SHP77 (cell line): ENCODE results near the gene HPRT1.
"Not testable (repeated sequence)": the region's sequence is repeated elsewhere in the genome, so short reads cannot be mapped to it uniquely, and the experiment has no call there.

Experiments
- DNase-seq, 2 experiments: peaks; one replicate each; lab custom pipeline; 2025; lab: John Stamatoyannopoulos, UW

HPRT1 gene

GRCh38 chrX:134460005-134460861, at the start of gene HPRT1:
Gene HPRT1 (plus strand): TSS chrX:134460165. CDS start chrX:134460312, 147 bp downstream.
- peak in 1 of 2 experiments; percentile 65 for DNase-seq

GRCh38 chrX:134416087-134416486, 43.9 kb upstream of the HPRT1 start:
- DNase-seq, result no peak

GRCh38 chrX:134418317-134419113, 41.5 kb upstream of the HPRT1 start:
- no peak for DNase-seq

GRCh38 chrX:134419784-134420183, 40.2 kb upstream of the HPRT1 start:
- no peak for DNase-seq

- DNase-seq, result peak in 1 of 2 experiments; percentile 0
These were observed 36.4 kb upstream of the HPRT1 start for GRCh38 chrX:134423606-134424005.

GRCh38 chrX:134426281-134426680, 33.7 kb upstream of the HPRT1 start:
- DNase-seq, result no peak

- no peak for DNase-seq
These were observed 28.1 kb upstream of the HPRT1 start for GRCh38 chrX:134431894-134432293.

GRCh38 chrX:134435894-134436293, 24.1 kb upstream of the HPRT1 start:
- DNase-seq, result no peak

GRCh38 chrX:134443020-134443419, 16.9 kb upstream of the HPRT1 start:
- no peak for DNase-seq

- DNase-seq, result no peak
These were observed 16.5 kb upstream of the HPRT1 start for GRCh38 chrX:134443461-134443860.

- no peak for DNase-seq
These were observed 15.3 kb upstream of the HPRT1 start for GRCh38 chrX:134444681-134445080.

GRCh38 chrX:134452596-134452995, 7.4 kb upstream of the HPRT1 start:
- DNase-seq, result no peak

GRCh38 chrX:134453631-134454030, 6.3 kb upstream of the HPRT1 start:
- DNase-seq, result no peak

- no peak for DNase-seq
These were observed 5.5 kb upstream of the HPRT1 start for GRCh38 chrX:134454506-134454905.

- no peak for DNase-seq
These were observed 2.3 kb upstream of the HPRT1 start for GRCh38 chrX:134457708-134458107.

GRCh38 chrX:134459683-134460004, 321 bp upstream of the HPRT1 start:
- peak; percentile 17 to 32 for DNase-seq

- no peak for DNase-seq
These were observed 876 bp downstream of the HPRT1 start for GRCh38 chrX:134460862-134461220.

GRCh38 chrX:134461437-134461836, 1.5 kb downstream of the HPRT1 start:
- no peak for DNase-seq

- DNase-seq, result no peak
These were observed 3.0 kb downstream of the HPRT1 start for GRCh38 chrX:134462927-134463326.

- not testable (repeated sequence) for DNase-seq
These were observed 4.5 kb downstream of the HPRT1 start for GRCh38 chrX:134464453-134464852.

- DNase-seq, result no peak
These were observed 9.5 kb downstream of the HPRT1 start for GRCh38 chrX:134469486-134469885.

GRCh38 chrX:134470013-134470412, 10.0 kb downstream of the HPRT1 start:
- no peak for DNase-seq

GRCh38 chrX:134472041-134472440, 12.1 kb downstream of the HPRT1 start:
- DNase-seq, result no peak
